NCI-H1092 (cell line): ENCODE data around the gene GAST.
A peak's percentile ranks its signal among the peaks of the same experiment; 100 is the strongest.
"Not testable (repeated sequence)": the region's sequence is repeated elsewhere in the genome, so short reads cannot be mapped to it uniquely, and the experiment has no call there.

Source experiments
- DNase-seq: peaks from one replicate; lab custom pipeline; 2025; lab: John Stamatoyannopoulos, UW

GAST gene

DNA sequence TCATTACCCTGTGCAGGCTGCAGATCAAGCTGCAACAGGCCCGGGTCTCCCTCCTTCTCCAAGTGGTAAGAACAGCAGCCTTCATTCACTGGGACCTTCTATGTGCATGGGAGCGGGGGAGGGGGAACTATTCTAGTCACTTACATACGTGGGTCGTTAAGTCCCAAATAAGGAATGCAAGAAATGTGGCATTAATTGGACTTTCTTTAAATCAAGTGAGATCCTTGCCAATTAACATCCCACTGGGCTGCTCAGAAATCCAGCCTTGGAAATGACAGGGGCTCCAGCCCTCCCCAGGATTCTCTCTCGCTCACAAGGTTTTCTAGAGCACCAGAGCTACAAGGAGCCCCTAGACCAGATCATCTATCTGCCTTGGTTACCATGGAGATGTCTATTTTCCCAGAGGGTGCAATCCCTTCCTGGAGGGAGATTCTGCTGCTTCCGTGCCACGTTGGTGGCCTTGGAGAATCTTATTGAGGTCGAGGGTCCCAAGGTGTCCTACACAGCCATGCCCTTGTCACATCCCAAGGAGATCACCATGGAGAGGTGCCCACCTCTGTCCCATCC is 28.6 kb upstream of the GAST start:
- no peak for DNase-seq

DNA sequence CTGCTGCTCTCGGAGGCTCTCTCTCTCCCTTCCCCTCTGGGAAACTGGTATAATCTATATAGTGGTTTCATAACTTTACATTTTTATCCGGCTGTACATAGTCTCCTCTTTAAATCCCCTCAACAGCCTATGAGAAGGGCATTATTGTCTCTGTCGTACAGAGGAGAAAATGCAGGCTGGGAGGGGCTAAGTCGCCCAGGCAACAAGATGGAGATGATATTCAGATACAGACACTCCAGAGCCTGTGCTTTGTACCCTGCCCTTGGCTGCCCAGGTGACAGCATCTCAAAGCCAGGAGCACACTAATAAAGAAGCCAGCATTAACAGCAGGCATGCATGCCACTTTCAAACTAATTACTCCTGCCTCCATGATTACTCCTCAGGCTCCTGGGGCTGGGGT is 28.1 kb upstream of the GAST start:
- DNase-seq, result no peak

DNA sequence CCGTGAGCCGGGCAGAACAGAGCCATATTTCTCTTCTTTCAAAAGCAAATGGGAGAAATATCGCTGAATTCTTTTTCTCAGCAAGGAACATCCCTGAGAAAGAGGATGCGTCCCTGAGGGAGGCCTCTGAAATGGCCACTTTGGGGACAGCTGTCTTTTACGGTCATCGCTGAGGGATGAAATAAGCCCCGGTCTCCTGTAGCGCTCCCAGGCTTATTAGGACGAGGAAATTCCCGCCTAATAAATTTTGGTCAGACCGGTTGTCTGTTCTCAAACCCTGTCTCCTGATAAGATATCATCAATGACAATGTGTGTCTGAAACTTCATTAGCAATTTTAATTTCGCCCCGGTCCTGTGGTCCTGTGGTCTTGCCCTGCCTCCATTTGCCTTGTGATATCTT is 26.4 kb upstream of the GAST start:
- DNase-seq, result not testable (repeated sequence)

DNA sequence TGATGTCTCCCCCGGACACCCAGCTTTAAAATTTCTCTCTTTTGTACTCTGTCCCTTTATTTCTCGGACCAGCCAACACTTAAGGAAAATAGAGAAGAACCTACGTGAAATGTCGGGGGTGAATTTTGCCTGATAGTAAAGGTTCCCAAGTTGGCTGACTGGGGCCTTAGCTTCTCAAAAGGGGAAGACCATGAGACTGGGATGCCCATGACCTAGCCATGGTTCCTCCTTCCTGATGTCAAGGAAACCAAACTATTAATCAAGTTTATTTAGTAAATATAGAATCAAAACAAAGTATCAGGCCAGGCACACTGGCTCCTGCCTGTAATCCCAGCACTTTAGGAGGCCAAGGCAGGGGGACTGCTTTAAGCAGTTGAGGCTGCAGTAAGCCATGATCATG is 25.9 kb upstream of the GAST start:
- DNase-seq, result no peak

DNA sequence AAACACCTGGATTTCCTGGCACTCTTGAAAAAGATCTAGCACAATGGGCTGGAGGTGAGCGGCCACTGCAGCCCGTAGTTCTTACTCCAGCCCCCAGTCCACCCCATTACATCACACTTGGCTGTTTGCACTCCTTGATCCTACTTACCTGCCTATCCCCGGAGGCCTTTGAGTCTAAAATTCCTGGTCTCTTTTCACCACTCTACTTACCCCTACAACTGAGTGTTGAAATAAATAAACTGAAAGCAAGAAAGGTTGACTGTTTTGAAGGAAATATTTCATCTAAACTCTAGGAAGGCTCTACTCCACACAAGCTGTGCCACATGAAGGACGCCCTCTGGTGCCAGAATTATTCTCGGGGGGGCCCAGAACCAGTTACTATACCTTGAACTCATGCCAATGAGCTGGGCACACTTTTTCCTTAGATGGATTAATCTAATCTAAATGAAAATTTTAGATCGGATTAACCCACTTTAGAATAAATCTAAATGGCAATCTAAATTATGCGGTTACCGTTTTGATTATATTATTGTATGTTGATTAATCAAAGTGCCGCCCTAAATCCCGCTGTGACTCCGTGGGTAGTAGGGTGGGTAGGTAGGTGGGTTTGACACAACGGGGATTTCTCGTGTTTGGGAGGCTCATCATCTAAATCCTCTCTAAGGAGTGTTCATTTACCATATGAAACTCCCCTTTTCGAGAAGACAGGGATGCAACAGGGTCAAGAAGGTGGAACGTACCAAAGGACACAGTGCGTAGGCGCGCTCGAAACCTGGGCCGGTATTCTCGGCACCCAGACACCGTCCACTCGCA is 24.1 kb upstream of the GAST start:
- DNase-seq, result peak; percentile 72

DNA sequence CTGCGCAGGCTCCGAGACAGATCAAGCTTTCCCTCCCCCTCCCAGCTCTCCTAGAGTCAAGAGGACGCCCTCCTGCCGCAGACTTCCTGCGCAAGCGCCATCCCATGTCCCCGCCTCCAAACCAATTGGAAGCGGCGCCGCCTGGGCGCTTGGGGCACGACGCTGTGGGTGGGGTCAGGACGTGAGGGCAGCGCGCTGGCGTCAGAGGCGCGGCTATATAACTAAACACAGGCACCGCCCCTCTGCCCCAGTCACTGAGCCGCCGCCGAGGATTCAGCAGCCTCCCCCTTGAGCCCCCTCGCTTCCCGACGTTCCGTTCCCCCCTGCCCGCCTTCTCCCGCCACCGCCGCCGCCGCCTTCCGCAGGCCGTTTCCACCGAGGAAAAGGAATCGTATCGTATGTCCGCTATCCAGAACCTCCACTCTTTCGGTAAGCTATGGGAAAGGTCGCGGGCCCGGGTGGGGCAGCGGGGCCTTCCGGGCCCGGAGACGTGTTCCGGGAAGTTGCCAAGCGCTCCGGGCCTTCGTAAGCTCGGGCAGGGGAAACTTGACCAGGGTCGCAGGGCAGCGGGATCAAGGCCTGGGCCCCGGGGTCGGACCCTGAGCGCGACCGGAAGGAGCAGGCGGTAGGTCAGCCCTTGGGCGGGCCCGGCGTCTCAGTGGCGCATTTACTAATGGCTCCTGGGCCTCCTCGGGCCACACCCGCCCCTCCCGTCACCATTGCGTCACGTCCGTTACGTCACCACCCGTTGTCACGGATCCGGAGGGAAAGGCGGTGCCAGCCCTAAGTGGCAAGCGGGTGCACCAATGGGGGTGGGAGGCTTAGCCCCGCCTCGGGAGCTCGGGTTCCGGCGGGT is 23.3 kb upstream of the GAST start, which contains the start of gene EIF1:
Gene EIF1, plus strand, starts transcription at position 245 of the 856 bp plus-strand sequence. Its CDS starts 154 bp downstream, at position 399.
- DNase-seq, result peak; percentile 99

DNA sequence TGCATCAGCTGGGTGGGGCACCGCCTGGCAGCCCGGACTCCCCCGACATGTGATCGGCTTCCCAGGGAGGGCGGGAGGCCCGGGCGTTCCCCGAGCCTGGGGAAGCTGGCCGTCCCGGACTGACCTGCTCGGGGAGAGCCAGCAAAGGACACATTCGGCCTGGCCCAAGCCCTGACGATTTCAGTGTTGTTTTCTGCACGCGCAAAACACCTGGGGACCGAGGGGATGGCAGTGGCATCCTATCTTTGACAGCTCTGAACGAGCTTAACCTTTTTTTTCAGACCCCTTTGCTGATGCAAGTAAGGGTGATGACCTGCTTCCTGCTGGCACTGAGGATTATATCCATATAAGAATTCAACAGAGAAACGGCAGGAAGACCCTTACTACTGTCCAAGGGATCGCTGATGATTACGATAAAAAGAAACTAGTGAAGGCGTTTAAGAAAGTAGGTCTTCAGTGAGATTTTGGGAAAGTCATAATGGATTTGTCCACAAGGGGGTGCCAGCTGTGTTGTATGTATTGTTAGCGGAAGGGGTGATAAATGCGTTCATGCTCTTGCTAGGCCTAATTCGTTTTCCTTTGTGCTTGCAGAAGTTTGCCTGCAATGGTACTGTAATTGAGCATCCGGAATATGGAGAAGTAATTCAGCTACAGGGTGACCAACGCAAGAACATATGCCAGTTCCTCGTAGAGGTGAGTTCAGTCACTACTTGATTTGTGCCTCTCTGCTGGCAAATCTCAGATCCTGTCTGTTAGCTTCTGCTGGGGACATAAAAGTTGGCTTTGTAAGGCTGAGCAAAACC is 22.4 kb upstream of the GAST start:
- no peak for DNase-seq

DNA sequence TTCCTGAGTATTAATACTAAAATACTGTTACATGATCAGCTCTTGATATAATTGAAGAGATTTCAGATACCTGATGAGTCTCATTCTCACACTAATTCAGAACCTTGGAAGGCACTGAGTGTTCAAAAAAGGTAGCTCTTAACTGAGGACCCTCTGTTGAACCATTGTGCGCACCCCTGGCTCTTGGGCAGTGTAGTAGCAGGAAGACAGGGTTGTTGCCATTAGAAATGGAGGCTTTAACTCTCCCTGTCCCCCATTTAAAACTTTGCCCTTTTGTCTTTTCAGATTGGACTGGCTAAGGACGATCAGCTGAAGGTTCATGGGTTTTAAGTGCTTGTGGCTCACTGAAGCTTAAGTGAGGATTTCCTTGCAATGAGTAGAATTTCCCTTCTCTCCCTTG is 21.6 kb upstream of the GAST start:
- no peak for DNase-seq

DNA sequence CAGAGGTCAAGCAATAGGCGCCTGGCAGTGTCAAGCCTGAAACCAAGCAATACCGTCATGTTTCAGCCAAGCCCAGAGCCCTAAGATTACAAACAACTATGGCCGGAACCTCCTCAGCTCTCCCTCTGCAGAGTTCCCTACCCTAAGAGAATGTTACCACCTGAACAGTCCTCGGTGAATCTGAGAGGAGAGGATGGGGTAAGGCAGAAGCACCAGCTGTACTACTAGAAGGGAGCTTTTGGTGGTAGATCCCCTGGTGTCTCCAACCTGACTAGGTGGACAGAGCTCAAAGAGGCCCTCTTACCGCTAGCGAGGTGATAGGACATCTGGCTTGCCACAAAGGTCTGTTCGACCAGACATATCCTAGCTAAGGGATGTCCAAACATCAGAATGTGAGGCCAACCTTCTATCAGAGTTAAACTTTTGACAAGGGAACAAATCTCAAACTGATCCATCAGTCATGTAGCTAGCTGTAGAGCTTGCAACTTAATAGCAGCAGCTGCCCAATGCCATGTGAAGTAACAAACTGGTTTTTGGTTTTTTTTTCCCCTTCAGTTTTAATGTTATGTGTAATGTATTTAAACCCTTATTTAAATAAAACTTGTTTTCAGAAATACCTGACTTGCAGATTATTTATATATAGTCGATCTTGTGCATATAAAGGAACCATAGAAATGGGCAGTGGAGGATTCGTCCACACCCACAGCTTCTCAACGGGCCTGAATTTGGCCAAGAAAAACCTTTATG is 20.9 kb upstream of the GAST start:
- DNase-seq, result no peak

DNA sequence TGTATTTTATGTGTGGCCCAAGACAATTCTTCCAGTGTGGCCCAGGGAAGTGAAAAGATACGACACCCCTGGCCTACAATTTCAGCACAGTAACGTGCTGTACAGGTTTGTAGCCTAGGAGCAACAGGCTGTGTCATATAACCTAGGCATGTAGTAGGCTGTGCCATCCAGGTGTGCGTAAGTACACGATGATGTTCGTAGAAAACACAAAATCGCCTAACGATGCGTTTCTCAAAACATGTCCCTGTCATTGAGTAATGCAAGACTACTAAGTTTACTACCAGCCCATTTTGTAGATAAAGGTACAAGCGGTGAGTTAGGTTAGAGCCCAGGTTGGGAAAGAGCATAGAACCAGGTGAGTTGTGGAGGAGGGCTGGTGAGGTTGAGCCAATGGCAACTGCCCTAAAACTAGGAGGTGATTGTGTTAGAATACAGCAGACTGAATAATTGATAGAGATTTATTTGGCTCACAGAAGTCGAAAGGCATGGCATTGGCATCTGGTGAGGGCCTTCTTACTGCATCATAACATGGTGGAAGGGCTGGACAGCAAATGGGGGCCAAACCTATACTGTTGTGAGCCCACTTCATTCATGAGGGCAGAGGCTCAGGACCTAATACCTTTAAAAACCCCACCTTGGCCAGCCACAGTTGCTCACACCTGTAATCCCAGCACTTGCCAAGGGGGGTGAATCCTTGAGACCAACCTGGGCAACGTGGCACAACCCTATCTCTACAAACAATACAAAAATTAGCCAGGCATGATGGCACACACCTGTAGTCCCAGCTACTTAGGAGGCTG is 19.2 kb upstream of the GAST start:
- DNase-seq, result no peak

DNA sequence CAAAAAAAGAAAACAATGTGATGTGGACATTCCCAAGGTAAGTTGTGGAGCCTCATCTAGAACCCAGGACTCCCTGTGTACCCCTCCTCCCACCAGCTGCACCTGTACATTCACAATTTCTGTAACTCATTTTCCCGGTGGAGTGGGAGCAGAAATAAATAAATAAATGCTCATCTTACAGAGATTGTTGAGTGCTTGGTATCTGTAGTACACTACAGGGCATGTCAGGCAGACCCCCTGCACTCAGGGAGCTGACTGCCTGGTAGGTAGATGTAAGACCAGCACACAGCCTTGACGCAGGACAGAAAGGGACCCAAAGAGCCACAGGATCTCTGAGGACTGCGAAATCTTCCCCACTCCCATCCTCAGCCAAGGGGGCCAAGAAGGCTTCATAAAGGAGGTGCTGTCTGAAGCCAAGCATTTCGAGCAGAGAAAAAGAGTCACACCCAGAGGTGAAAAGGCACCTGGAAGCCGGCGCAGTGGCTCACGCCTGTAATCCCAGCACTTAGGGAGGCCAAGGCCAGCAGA is 16.9 kb upstream of the GAST start:
- DNase-seq, result no peak

DNA sequence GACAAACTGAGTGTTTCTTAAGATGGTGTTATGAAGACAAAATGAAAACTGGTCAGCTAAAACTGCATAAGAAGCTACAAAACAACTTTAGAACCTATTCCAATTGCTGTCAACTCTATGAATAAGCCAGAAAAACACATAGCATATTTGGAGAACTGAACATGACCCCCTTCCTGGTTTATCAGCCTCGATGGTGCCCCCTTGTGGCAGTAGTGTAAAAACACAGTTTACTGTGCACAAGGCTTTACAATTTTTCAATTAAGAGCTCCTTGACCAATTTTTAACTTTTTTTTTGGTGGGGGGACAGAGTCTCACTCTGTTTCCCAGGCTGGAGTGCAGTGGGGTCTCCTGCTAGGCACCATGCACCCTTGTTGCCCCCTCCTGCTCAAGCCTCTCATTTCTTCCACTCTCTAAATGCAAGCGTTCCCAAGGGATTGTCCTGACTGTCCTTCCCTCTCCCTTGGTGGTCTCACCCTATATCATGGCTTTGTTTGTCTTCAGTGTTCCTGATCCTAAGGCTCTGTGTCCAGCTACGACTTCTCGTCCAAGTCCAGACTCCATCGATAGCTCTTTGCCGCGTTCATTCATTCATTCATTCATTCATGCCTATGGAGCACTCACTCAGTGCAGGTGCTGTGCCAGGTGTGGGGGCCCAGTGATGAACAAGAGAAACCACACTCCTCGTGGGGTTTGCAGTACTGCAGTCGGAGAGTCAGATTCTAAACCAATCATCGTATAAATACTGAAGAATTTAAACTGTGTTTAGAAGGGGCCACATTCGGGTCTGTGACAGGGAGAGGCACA is 16.0 kb upstream of the GAST start:
- DNase-seq, result peak; percentile 68

DNA sequence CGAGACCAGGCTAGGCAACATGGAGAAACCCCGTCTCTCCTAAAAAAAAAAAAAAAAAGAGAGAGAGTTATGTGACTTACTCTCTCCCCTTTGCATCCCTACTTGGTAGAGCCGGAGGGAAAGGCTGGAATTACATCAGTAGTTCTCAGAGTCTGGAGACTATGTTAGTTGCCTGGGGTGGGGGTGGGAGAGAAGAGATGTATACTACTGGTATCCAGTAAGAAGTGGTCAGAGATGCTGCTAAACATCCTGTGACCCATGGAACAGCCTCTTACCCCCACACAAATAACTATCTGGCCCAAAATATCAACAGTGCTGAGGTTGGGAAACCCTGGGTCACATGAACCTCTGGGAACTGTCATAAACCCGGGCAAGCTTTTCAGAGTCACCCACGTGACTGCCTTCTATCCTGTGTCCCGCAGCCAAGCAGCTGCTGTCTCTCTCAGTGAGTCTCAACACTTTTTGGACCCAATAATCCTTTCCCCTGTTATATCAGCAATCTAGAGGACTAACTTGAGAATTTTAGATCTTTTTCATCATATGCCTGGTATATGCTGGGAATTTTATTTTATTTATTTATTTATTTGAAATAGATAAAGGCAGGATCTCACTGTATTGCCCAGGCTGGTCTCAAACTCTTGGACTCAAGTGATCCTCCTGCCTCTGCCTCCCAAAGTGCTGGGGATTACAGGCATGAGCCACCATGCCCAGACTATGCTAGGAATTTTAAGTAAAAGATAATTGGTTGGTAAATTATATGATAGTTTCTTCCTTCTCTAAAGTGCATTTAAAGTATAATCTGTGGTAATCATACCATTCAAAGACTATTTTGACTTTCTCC is 14.8 kb upstream of the GAST start:
- no peak for DNase-seq

DNA sequence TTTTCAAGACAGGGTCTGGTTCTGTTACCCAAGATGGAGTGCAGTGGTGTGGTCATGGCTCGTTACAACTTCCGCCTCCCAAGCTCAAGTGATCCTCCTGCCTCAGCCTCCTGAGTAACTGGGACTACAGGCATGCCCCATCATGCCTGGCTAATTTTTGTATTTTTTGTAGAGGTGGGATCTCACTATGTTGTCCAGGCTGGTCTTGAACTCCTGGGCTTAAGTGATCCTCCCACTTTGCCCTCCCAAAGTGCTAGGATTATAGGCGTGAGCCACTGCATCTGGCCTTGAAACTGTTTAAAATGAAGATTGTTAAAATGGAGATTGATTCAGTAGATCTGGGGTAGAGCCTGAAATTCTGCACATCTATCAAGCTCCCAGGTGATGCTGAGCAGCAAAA is 11.3 kb upstream of the GAST start:
- DNase-seq, result not testable (repeated sequence)

DNA sequence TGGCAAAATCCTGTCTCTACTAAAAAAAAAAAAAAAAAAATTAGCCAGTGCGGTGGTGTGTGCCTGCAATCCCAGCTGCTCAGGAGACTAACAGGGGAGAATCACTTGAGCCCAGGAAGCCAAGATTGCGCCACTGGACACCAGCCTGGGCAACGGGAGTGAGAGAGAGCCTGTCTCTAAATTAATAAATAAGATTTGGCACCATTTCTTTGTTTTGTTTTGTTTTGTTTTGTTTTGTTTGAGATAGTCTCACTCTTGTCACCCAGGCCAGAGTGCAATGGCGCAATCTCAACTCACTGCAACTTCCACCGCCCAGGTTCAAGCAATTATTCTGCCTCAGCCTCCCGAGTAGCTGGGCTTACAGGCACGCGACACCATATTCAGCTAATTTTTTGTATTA is 9.4 kb upstream of the GAST start:
- DNase-seq, result no peak

DNA sequence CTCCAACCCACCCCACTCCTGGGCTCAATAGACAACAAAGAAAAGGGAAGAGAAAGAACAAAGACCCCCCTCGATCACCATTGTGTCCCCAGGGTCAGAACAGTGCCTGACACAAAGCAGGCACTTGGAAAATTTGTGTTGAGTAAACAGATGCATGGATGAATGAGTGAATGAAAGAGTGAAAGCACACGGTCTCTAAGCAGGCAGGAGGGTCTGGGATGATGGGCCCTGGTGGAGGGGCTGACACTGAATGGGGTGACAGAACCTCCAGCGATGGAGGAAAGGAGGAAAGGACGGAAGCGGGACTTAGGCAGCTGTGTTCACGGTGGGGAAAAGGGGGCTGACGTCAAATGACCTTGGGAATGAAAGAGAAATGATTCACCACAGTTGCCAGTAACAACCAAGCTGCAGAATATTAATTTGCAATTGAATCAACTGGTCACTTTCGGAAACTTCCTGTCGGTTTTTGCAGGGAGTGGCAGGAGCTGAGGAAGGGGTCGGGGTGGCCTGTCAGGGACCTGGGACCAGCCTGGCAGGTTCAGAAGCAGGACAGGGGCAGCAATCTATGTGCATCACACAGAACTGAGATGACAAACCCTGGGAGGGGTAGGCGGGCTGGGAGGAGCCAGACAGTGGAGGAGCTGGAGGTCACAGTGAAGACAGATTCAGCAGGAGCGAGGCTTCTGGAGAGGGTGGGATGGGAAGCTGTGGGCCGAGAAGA is 6.7 kb upstream of the GAST start:
- no peak for DNase-seq

DNA sequence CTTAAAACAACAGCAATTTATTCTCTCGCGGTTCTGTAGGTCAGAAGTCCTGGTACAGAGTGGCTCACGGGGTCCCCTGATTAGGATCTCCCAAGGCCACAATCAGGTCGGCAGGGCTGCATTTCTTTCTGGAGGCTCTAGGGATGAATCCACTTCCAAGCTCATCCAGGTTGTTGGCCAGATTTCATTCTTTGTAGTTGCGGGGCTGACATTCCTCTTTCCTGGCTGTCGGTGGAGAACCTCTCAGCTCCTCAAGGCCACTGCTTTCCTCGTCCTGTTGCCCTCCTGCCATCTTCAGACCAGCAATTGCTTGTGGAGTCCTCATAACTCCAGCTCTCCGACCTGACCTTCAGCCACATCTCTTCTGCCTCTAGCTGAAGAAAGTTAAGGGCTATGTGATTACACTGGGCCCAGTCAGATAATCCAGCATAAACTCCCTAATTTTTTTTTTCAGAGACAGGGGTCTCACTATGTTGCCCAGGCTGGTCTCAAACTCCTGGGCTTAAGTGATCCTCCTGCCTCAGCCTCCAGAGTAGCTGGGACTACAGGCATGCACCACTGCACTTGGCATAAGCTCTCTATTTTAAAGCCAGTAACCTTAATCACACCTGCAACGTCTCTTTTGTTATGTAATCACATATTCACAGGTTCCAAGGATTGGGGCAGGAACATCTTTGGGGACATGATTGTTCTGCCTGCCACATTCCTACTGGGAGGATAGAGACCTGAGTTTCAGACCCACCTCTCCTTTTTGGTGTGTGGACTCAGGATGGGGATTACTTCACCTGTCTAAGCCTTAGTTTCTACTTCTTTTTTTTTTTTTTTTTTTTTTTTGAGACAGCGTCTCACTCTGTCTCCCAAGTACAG is 4.1 kb upstream of the GAST start:
- no peak for DNase-seq
